Pancreas (tissue), 10 donors: Measurements from ENCODE around the gene ATP6AP2. TPM values are rescaled to one million over a fixed set of nuclear protein-coding genes. Genes with fewer than 3 reads are reported as not detected.
"Not testable (repeated sequence)": the region's sequence is repeated elsewhere in the genome, so short reads cannot be mapped to it uniquely, and the experiment has no call there.

ENCODE experiments used
- ATAC-seq, 4 donors: fragments of 200-7000 bp; cut with Tn5 transposase; one replicate each; pipeline versions ENCODE4 v1.8.0 to v1.9.1; 2020; ENCODE audit warnings: mild to moderate bottlenecking in 4 of 4, moderate library complexity in 4 of 4
- DNase-seq, 6 donors: peaks; one replicate each; pipeline ENCODE4 v3.0.0-alpha.2; 2020
- FAIRE-seq: peaks from 2 replicates; lab custom pipeline; 2012; peaks lifted over from hg19 to GRCh38; lab: Jason Lieb, UNC
- H3K27ac ChIP-seq, 4 donors: fragments of 200-600 bp; sonication (generic); 1 replicate in 3 of 4; 2 replicates in 1 of 4; pipeline versions ENCODE4 v1.5.0 to v1.8.0; 2020
- H3K27me3 ChIP-seq, 4 donors: fragments of 200-600 bp; one replicate each; pipeline ENCODE4 v1.8.0; 2021
- H3K36me3 ChIP-seq, 3 donors: fragments of 200-600 bp; sonication (generic) in 1 of 3; one replicate each; pipeline versions ENCODE4 v1.5.0 to v1.8.0; 2020 to 2021
- H3K4me1 ChIP-seq, 3 donors: fragments of 200-600 bp; one replicate each; pipeline ENCODE4 v1.8.0; 2021
- H3K4me3 ChIP-seq, 4 donors: fragments of 200-600 bp; sonication (generic) in 2 of 4; one replicate each; pipeline versions ENCODE4 v1.5.0 to v1.8.0; 2020 to 2021
- H3K9me3 ChIP-seq, 4 donors: fragments of 200-600 bp; one replicate each; pipeline ENCODE4 v1.8.0; 2021
- WGBS, 2 donors: extraction: QIAGEN DNeasy Blood & Tissue Kit; methylation state at CpG; one replicate each; pipeline ENCODE4 v1.1.7; 2013; 5-methylcytosine and 5-hydroxymethylcytosine counted together
- intact Hi-C, 3 donors: fragments of 100-400 bp; cut with DNase I; formaldehyde crosslinking; loops; one replicate each; pipeline versions ENCODE4 v1.11.1 to v1.14.2; 2022
- polyA plus RNA-seq, 2 donors: library from polyadenylated mRNA; stranded (reverse); fragments of 200-250 nt; gene quantifications; one replicate each; pipeline ENCODE4 v1.2.3, GENCODE V29; 2013
- total RNA-seq, 6 donors: library from RNA; stranded (reverse); fragmentation: NEBNext Ultra II Directional in 4 of 6; extraction: Animal tissue kit (Norgen Biotek cat#: 25700) in 4 of 6; gene quantifications; one replicate each; pipeline versions ENCODE4 v1.2.1 to v1.2.4, GENCODE V29; 2021 to 2023
- TF ChIP-seq, protein P1 (sequence below), 4 donors: fragments of 200-600 bp; sonication (generic) in 3 of 4; IDR thresholded peaks; one replicate each; pipeline versions ENCODE4 v1.5.0 to v1.8.0; 2021; ENCODE audit warnings: antibody characterized with exemption in 4 of 4
- donor health status: healthy with polysubstance abuse.
- donor health status: DM: no; HTN: no; CAD: no; lungs with moderate emphysema.
- donor health status: DM: no; HTN: no; CAD: no.
- donor health status: control.
- donor health status: control.
- donor health status: Bipolar disorder and iron deficiency.
- donor health status: DM: yes; HTN: yes; CAD: no.
- donor health status: DM: no; HTN: no; CAD: no.
- donor health status: DM: no; HTN: no; CAD: no.
- donor health status: DM: yes; HTN: yes; CAD: no.

The ATP6AP2 gene
- total and polyA plus RNA-seq, 8 donors, result 17.3 to 61.9 (median 28.7) TPM

DNA sequence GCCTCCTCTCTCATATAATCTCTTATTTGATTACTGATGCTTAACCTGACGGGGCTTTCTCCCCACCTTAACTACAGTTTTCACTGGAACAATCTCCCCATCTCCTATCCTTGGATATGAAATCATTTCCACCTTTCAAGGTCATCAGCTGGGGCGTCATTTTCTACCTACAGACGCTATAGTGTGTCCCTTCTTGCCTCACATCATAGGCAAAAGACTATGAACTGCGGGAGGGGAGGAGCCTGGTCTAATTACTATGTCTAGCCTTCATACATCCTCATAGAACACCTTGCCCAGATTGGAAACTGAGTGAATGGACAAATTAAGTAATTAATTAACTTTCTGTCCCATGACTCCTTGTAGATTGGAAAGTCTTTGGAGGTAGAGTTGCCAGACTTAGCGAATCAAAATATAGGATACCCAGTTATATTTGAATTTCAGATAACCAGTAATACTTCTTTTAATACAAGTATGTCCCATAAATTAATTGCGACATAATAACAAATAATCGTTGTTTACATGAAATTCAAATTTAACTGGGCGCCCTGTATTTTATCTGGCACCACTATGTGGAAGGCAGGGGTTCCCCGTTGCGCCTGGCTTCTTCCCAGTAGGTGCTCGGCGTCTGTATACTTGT is 752 bp upstream of the ATP6AP2 start:
- ATAC-seq (peak in 2 of 4 donors; percentile 71 to 72), FAIRE-seq (no peak), DNase-seq (no peak)
- H3K4me3 ChIP-seq, result peak overlapping the region; percentile 50 to 71 (median 58)
- WGBS, 2 donors, result 7 to 22% methylated on average over 12 of the region's 12 CpGs
- peaks cover 0 to 19% (median 0%) of the 10 kb centered on the region in 4 donors for H3K27me3 ChIP-seq
- TF ChIP-seq, protein P1, sequence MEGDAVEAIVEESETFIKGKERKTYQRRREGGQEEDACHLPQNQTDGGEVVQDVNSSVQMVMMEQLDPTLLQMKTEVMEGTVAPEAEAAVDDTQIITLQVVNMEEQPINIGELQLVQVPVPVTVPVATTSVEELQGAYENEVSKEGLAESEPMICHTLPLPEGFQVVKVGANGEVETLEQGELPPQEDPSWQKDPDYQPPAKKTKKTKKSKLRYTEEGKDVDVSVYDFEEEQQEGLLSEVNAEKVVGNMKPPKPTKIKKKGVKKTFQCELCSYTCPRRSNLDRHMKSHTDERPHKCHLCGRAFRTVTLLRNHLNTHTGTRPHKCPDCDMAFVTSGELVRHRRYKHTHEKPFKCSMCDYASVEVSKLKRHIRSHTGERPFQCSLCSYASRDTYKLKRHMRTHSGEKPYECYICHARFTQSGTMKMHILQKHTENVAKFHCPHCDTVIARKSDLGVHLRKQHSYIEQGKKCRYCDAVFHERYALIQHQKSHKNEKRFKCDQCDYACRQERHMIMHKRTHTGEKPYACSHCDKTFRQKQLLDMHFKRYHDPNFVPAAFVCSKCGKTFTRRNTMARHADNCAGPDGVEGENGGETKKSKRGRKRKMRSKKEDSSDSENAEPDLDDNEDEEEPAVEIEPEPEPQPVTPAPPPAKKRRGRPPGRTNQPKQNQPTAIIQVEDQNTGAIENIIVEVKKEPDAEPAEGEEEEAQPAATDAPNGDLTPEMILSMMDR (IDR thresholded peaks at IDR 0.05), result no peak
- H3K9me3 ChIP-seq, result no peaks in the 10 kb centered on the region
- H3K4me1 ChIP-seq, result peaks cover 0 to 6% (median 0%) of the 10 kb centered on the region in 3 donors
- H3K27ac ChIP-seq, result peak overlapping the region; percentile 39 to 86 (median 82)
- no peaks in the 10 kb centered on the region for H3K36me3 ChIP-seq
- intact Hi-C loops, result no loop called here

DNA sequence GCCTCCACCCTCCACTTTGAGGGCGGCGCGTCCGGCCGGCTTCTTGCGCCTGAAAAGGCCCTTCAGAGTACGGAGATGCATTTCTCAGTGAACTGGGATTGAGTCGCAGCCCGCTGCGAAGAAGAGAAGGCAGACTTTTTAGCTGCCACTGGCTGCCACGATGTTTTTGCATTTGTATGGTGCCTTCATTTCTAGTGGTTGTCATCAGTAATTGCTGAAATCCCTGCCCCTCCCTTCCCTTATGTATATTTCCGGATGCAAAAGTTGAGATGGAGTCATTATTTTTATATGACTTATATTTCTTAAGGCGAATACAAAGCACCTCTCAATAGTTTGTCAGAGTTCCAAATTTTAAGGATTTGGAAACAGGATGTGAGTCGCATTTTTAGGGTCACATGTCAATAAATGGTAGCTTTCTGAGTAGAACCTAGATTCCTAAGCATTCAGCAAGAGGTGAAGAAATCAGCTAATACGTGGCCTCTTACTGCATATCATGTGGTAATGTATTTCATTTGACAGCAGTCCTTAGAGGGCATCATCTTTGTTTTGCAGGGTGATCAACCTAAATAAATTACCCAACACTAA is 658 bp downstream of the ATP6AP2 start:
- Histone ChIP-seq H3K27me3 (peaks cover 0 to 25% (median 0%) of the 10 kb centered on the region in 4 donors), H3K36me3 (no peaks in the 10 kb centered on the region), H3K4me3 (peak overlapping the region; percentile 50 to 71 (median 58)), H3K4me1 (peaks cover 0 to 6% (median 0%) of the 10 kb centered on the region in 3 donors), H3K9me3 (no peaks in the 10 kb centered on the region), H3K27ac (peak overlapping the region; percentile 62 to 86 (median 82))
- WGBS, 2 donors, result 0 to 16% methylated on average over 15 of the region's 15 CpGs
- ATAC-seq (no peak), DNase-seq (peak in 1 of 6 donors; percentile 16), FAIRE-seq (no peak)
- intact Hi-C loops, result no loop called here
- TF ChIP-seq, protein P1 (IDR thresholded peaks at IDR 0.05), result no peak

DNA sequence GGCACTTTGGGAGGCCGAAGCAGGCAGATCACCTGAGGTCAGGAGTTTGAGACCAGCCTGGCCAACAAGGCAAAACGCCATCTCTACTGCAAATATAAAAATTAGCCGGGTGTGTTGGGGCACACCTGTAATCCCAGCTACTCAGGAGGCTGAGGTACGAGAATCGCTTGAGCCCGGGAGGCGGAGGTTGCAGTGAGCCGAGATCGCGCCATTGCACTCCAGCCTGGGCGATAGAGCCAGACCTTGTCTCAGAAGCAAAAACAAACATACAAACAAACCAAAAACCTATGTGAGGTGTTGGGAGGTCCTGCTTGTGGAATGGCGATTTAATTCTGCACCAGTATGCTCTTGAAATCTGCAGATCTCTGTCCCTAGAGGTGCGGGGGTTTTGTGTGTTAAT is 1.4 kb downstream of the ATP6AP2 start:
- FAIRE-seq, H3K9me3 ChIP-seq, DNase-seq, intact Hi-C loops, ATAC-seq, H3K4me1 ChIP-seq, H3K27ac ChIP-seq, H3K36me3 ChIP-seq: not testable (repeated sequence)
- H3K27me3 ChIP-seq, result peaks cover 0 to 25% (median 0%) of the 10 kb centered on the region in 4 donors
- peak overlapping the region in 1 of 4 donors; percentile 71 for H3K4me3 ChIP-seq
- WGBS, 2 donors, result 83 to 86% methylated on average over 13 of the region's 13 CpGs

DNA sequence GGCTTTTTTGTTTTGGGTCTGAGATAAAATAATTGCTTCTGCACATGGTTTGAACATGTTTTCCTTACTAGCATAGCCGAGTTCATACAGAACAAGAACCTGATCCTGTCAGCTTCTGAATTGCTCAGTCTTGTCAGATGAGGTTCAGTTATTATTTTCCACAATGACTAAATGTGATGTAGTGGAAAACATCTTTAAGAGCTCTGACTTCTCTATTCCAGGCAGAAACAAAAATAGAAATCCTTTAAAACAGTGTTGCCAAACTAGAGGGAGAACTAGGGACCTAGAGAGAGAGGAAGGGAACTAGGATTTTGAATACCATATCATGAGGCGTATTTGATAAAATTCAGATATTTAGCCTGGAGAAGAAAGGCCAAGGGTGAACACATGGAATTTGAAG is 2.0 kb downstream of the ATP6AP2 start:
- DNase-seq (no peak), ATAC-seq (no peak), FAIRE-seq (no peak)
- TF ChIP-seq, protein P1 (IDR thresholded peaks at IDR 0.05), result no peak
- H3K27ac ChIP-seq, result no peak overlapping the region
- H3K4me1 ChIP-seq, result peaks cover 0 to 6% (median 0%) of the 10 kb centered on the region in 3 donors
- WGBS, 2 donors, result 58 to 78% methylated on average over 2 of the region's 2 CpGs
- no peaks in the 10 kb centered on the region for H3K36me3 ChIP-seq
- no peaks in the 10 kb centered on the region for H3K9me3 ChIP-seq
- intact Hi-C loops, result no loop called here
- peaks cover 0 to 24% (median 0%) of the 10 kb centered on the region in 4 donors for H3K27me3 ChIP-seq
- H3K4me3 ChIP-seq, result no peak overlapping the region

DNA sequence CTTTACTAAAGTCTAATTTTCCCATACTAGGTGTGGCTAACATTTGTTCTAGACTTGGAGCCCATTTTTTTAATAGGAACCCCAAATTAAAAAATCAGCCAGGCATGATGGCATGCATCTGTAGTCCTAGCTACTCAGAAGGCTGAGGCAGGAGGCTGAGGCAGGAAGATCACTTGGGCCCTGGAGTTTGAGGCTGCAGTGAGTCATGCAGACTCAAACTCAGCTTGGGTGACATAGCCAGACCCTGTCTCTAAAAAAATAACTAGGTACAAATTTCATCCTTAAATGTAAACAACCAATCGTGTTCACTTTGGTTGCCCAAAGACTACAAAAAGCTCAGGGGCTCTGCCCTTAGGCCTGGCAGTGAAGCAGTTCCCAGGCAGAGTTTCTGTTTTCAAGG is 6.9 kb downstream of the ATP6AP2 start:
- 56 to 57% methylated on average over 1 of the region's 1 CpG for WGBS, 2 donors
- H3K9me3 ChIP-seq, H3K36me3 ChIP-seq, DNase-seq, H3K4me3 ChIP-seq, ATAC-seq, intact Hi-C loops, H3K27ac ChIP-seq, H3K4me1 ChIP-seq: not testable (repeated sequence)
- peaks cover 0 to 28% (median 0%) of the 10 kb centered on the region in 4 donors for H3K27me3 ChIP-seq
- FAIRE-seq, result peak; percentile 13

DNA sequence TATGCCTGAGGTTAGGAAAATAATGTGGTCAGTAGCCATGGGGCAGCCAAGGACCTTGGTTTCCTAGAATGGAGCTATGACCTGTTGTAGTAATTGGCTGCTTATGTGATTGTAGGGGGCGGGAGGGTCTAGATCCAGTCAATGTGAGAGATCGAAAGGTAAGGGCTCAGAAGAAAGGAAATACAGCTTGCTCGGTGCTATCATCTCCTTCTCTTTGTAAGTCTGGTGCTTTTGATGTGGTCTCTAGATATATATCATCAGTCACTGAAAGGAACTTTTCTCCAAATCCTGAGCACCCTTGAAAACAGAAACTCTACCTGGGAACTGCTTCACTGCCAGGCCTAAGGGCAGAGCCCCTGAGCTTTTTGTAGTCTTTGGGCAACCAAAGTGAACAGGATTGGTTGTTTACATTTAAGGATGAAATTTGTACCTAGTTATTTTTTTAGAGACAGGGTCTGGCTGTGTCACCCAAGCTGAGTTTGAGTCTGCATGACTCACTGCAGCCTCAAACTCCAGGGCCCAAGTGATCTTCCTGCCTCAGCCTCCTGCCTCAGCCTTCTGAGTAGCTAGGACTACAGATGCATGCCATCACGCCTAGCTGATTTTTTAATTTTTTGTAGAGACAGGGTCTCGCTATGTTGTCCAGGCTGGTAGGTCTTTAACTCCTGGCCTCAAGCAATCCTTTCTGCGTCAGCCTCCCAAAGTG is 9.0 kb downstream of the ATP6AP2 start:
- ATAC-seq, H3K4me1 ChIP-seq, intact Hi-C loops, H3K4me3 ChIP-seq, DNase-seq, H3K9me3 ChIP-seq, H3K27ac ChIP-seq, H3K36me3 ChIP-seq, FAIRE-seq: not testable (repeated sequence)
- WGBS, 2 donors, result 75 to 93% methylated on average over 6 of the region's 6 CpGs
- peaks cover 0 to 28% (median 0%) of the 10 kb centered on the region in 4 donors for H3K27me3 ChIP-seq
